Erythroblast (primary cell): ENCODE measurements around the gene ACP2.

ENCODE experiments used
- GATA1 ChIP-seq: IDR thresholded peaks from 2 replicates; pipeline ENCODE4 v1.6.1; 2011; ENCODE audit warnings: low read depth, mild to moderate bottlenecking, control low read depth, low read length, moderate library complexity
- POLR2A ChIP-seq: IDR thresholded peaks from 2 replicates; pipeline ENCODE4 v1.6.1; 2011; ENCODE audit warnings: mild to moderate bottlenecking, low read length

- no peak for TF ChIP-seq POLR2A
- no peak for TF ChIP-seq GATA1
Observed at GRCh38 chr11:47264119-47264518, 15.5 kb upstream of the ACP2 start.
